Endothelial cell of coronary artery (primary cell): ENCODE results near the gene SSRP1. TPM values are rescaled to one million over a fixed set of nuclear protein-coding genes. Genes with fewer than 3 reads are reported as not detected.

ENCODE experiments used
- total RNA-seq: library from RNA; depleted of rRNA; stranded (reverse); fragments of >200 nt; gene quantifications from 2 replicates; pipeline ENCODE4 v1.2.3, GENCODE V29; 2014

Gene SSRP1
- 95.3 and 97.3 TPM in 2 replicates for total RNA-seq

GRCh38 chr11:57335343-57336110 lies at the start of gene SSRP1:
SSRP1 (minus strand) TSS chr11:57335892; CDS start chr11:57335121, 771 bp downstream.

GRCh38 chr11:57380975-57381374 lies 45.3 kb upstream of the SSRP1 start, which contains the start of gene PRG3:
PRG3 (minus strand) TSS chr11:57381150; CDS start chr11:57380708, 442 bp downstream.

GRCh38 chr11:57338142-57338541 lies 2.5 kb upstream of the SSRP1 start, which contains the start of gene P2RX3:
P2RX3 (plus strand) TSS chr11:57338352; CDS start chr11:57338551, 199 bp downstream.

GRCh38 chr11:57324886-57325734 lies 10.6 kb downstream of the SSRP1 start, which contains the start of gene TNKS1BP1:
TNKS1BP1 (minus strand) TSS chr11:57324952; CDS start chr11:57321885, 3,067 bp downstream.

Other genes with a start within 250 kb of the SSRP1 start
- gene LRRC55, start 153.9 kb downstream of the SSRP1 start, total RNA-seq = not detected in 2 replicates
- under 0.01 TPM in 2 replicates for gene APLNR, start 98.6 kb downstream of the SSRP1 start, total RNA-seq
- gene TNKS1BP1, start 10.9 kb downstream of the SSRP1 start, total RNA-seq = 68.3 and 78.1 TPM in 2 replicates
- gene P2RX3, start 2.5 kb upstream of the SSRP1 start, total RNA-seq = not detected in 2 replicates
- gene PRG3, start 45.3 kb upstream of the SSRP1 start, total RNA-seq = not detected in 2 replicates
- gene PRG2, start 54.8 kb upstream of the SSRP1 start, total RNA-seq = 0.27 TPM in 1 of 2 replicates, not detected in the other
- 30.2 and 32.1 TPM in 2 replicates for gene SLC43A3, start 91.2 kb upstream of the SSRP1 start, total RNA-seq
- gene RTN4RL2, start 124.6 kb upstream of the SSRP1 start, total RNA-seq = under 0.01 TPM in 1 of 2 replicates, not detected in the other
- 10.6 and 11.7 TPM in 2 replicates for gene SLC43A1, start 179.8 kb upstream of the SSRP1 start, total RNA-seq
- 37.5 and 109 TPM in 2 replicates for gene TIMM10, start 194.9 kb upstream of the SSRP1 start, total RNA-seq
- gene SMTNL1, start 201.7 kb upstream of the SSRP1 start, total RNA-seq = not detected in 2 replicates
- 17.4 and 40.3 TPM in 2 replicates for gene UBE2L6, start 231.8 kb upstream of the SSRP1 start, total RNA-seq